Type B pancreatic cell (in vitro differentiated cells): Measurements from ENCODE around the gene CLIC1. TPM values are rescaled to one million over a fixed set of nuclear protein-coding genes. Genes with fewer than 3 reads are reported as not detected.

ENCODE experiments used
- DNase-seq: peaks from one replicate; pipeline ENCODE4 v3.0.0; 2021; ENCODE audit warnings: mixed read lengths; ENCODE audit not compliant: unreplicated experiment; ENCODE audit errors: extremely low spot score
- H3K27ac Mint-ChIP-seq: 2 replicates; pipeline ENCODE4 v1.8.0; 2021; ENCODE audit warnings: mild to moderate bottlenecking, mixed read lengths
- H3K27me3 Mint-ChIP-seq: 2 replicates; pipeline ENCODE4 v1.8.0; 2021; ENCODE audit warnings: mixed read lengths
- H3K36me3 Mint-ChIP-seq: 2 replicates; pipeline ENCODE4 v1.8.0; 2021; ENCODE audit warnings: mixed read lengths
- H3K4me1 Mint-ChIP-seq: one replicate; pipeline ENCODE4 v1.8.0; 2021; ENCODE audit warnings: mixed read lengths; ENCODE audit not compliant: unreplicated experiment
- H3K4me3 Mint-ChIP-seq: 2 replicates; pipeline ENCODE4 v1.8.0; 2021; ENCODE audit warnings: mild to moderate bottlenecking, mixed read lengths
- H3K9me3 Mint-ChIP-seq: 2 replicates; pipeline ENCODE4 v1.8.0; 2021; ENCODE audit warnings: mixed read lengths
- total RNA-seq: library from RNA; stranded (reverse); gene quantifications from 2 replicates; pipeline ENCODE4 v1.2.1, GENCODE V29; 2021; ENCODE audit warnings: low replicate concordance
- TF ChIP-seq, protein P1 (sequence below): fragments of 200-600 bp; sonication (generic); conservative IDR thresholded peaks from 2 replicates; pipeline ENCODE4 v1.5.0; 2021; ENCODE audit warnings: antibody characterized with exemption, mild to moderate bottlenecking

The CLIC1 gene
- total RNA-seq, 1 donor from 2014 or later: 294 TPM

DNA sequence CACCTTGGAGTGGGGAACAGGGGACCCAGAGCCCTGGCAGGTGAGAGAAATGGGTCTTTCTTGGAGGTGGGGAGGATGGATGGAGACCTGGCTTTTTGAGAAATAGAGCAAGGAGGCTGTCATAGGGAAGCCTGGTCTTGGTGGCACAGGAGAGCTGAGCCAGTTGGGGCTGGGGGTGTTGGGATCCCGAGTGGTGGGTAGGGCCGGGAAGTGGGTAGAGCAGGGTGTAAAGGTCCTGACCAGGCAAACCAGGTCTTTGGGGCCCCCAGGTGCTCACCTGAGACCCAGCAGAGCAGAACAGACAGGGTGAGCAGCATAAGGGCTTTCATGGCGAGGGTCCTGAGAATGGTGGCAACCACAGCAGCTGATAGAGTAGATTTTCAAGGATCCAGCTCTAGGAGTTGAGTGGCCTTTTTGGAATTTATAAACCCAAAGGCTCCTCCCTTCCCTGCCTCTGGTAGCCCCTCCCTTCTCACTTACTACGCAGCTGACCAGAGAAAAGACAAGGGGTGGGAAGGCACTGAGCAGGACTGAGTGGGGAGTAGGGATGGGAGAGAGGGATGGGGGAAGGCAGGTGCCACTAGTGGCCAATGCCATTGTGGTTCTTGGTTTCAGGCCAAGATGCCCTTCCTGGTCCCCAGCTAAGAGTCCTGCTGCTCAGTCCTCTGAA, 14.8 kb downstream of the CLIC1 start, which contains the start of gene LY6G6C:
TSS of gene LY6G6C (minus strand) at position 396 of the 670 bp plus-strand sequence. CDS start at position 329, 67 bp downstream.
- no peaks in the 10 kb centered on the region for H3K27me3 Mint-ChIP-seq
- H3K4me3 Mint-ChIP-seq: peak within 1 kb of the TSS; percentile 67
- no peak for DNase-seq
- H3K4me1 Mint-ChIP-seq: peaks cover 29% of the 10 kb centered on the region
- H3K36me3 Mint-ChIP-seq: peaks cover 10% of the 10 kb centered on the region
- TF ChIP-seq, protein P1, sequence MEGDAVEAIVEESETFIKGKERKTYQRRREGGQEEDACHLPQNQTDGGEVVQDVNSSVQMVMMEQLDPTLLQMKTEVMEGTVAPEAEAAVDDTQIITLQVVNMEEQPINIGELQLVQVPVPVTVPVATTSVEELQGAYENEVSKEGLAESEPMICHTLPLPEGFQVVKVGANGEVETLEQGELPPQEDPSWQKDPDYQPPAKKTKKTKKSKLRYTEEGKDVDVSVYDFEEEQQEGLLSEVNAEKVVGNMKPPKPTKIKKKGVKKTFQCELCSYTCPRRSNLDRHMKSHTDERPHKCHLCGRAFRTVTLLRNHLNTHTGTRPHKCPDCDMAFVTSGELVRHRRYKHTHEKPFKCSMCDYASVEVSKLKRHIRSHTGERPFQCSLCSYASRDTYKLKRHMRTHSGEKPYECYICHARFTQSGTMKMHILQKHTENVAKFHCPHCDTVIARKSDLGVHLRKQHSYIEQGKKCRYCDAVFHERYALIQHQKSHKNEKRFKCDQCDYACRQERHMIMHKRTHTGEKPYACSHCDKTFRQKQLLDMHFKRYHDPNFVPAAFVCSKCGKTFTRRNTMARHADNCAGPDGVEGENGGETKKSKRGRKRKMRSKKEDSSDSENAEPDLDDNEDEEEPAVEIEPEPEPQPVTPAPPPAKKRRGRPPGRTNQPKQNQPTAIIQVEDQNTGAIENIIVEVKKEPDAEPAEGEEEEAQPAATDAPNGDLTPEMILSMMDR: no peak
- H3K9me3 Mint-ChIP-seq: peaks cover 5% of the 10 kb centered on the region
- H3K27ac Mint-ChIP-seq: peak within 1 kb of the TSS; percentile 90

GRCh38 chr6:31720196-31720770, 16.0 kb downstream of the CLIC1 start:
- no peaks in the 10 kb centered on the region for H3K27me3 Mint-ChIP-seq
- TF ChIP-seq, protein P1: no peak
- peak overlapping the region; percentile 90 for H3K27ac Mint-ChIP-seq
- H3K36me3 Mint-ChIP-seq: no peaks in the 10 kb centered on the region
- peak overlapping the region; percentile 67 for H3K4me3 Mint-ChIP-seq
- H3K9me3 Mint-ChIP-seq: peaks cover 5% of the 10 kb centered on the region
- peaks cover 23% of the 10 kb centered on the region for H3K4me1 Mint-ChIP-seq
- no peak for DNase-seq

- Mint-ChIP-seq H3K27me3 (no peaks in the 10 kb centered on the region), H3K36me3 (no peaks in the 10 kb centered on the region), H3K4me1 (peaks cover 28% of the 10 kb centered on the region), H3K27ac (peak overlapping the region; percentile 90), H3K9me3 (peaks cover 5% of the 10 kb centered on the region), H3K4me3 (peak overlapping the region; percentile 67)
- TF ChIP-seq, protein P1: no peak
- no peak for DNase-seq
These were observed 17.3 kb downstream of the CLIC1 start for GRCh38 chr6:31719001-31719400.

GRCh38 chr6:31718265-31718664, 18.1 kb downstream of the CLIC1 start:
- DNase-seq: no peak
- H3K4me1 Mint-ChIP-seq: peaks cover 33% of the 10 kb centered on the region
- TF ChIP-seq, protein P1: no peak
- peaks cover 5% of the 10 kb centered on the region for H3K9me3 Mint-ChIP-seq
- H3K4me3 Mint-ChIP-seq: peak overlapping the region; percentile 67
- no peaks in the 10 kb centered on the region for H3K36me3 Mint-ChIP-seq
- H3K27ac Mint-ChIP-seq: peak overlapping the region; percentile 90
- no peaks in the 10 kb centered on the region for H3K27me3 Mint-ChIP-seq

GRCh38 chr6:31717499-31718222, 18.7 kb downstream of the CLIC1 start:
- peaks cover 5% of the 10 kb centered on the region for H3K9me3 Mint-ChIP-seq
- DNase-seq: no peak
- no peaks in the 10 kb centered on the region for H3K27me3 Mint-ChIP-seq
- H3K36me3 Mint-ChIP-seq: no peaks in the 10 kb centered on the region
- H3K27ac Mint-ChIP-seq: peak overlapping the region; percentile 90
- TF ChIP-seq, protein P1: no peak
- H3K4me1 Mint-ChIP-seq: peaks cover 37% of the 10 kb centered on the region
- H3K4me3 Mint-ChIP-seq: peak overlapping the region; percentile 67
